DMS 273 treated with DMSO at 0.1 percent for 48 hours (cell line): Measurements from ENCODE around the gene COL25A1.
"Not testable (repeated sequence)": the region's sequence is repeated elsewhere in the genome, so short reads cannot be mapped to it uniquely, and the experiment has no call there.

Experiments used
- DNase-seq: peaks from one replicate; lab custom pipeline; 2025; lab: John Stamatoyannopoulos, UW

The COL25A1 gene

GRCh38 chr4:108903464-108904221, 398.8 kb downstream of the COL25A1 start:
- no peak for DNase-seq

GRCh38 chr4:108902769-108903168, 399.7 kb downstream of the COL25A1 start:
- no peak for DNase-seq

GRCh38 chr4:108901291-108901690, 401.2 kb downstream of the COL25A1 start:
- DNase-seq: no peak

- DNase-seq: no peak
Measured at GRCh38 chr4:108900018-108900580, 402.4 kb downstream of the COL25A1 start.

GRCh38 chr4:108893468-108893867, 409.0 kb downstream of the COL25A1 start:
- DNase-seq: no peak

GRCh38 chr4:108891896-108892590, 410.4 kb downstream of the COL25A1 start:
- no peak for DNase-seq

GRCh38 chr4:108890484-108890881, 412.0 kb downstream of the COL25A1 start:
- no peak for DNase-seq

- no peak for DNase-seq
Measured at GRCh38 chr4:108889696-108890483, 412.6 kb downstream of the COL25A1 start.

GRCh38 chr4:108888769-108889168, 413.7 kb downstream of the COL25A1 start:
- DNase-seq: no peak

- DNase-seq: no peak
Measured at GRCh38 chr4:108887034-108887433, 415.4 kb downstream of the COL25A1 start.

GRCh38 chr4:108885211-108885610, 417.2 kb downstream of the COL25A1 start:
- DNase-seq: no peak

GRCh38 chr4:108884596-108884995, 417.9 kb downstream of the COL25A1 start:
- no peak for DNase-seq

- no peak for DNase-seq
Measured at GRCh38 chr4:108881986-108882385, 420.5 kb downstream of the COL25A1 start.

GRCh38 chr4:108881190-108881589, 421.3 kb downstream of the COL25A1 start:
- no peak for DNase-seq

- DNase-seq: no peak
Measured at GRCh38 chr4:108878806-108879205, 423.7 kb downstream of the COL25A1 start.

- no peak for DNase-seq
Measured at GRCh38 chr4:108877821-108878220, 424.6 kb downstream of the COL25A1 start.

- no peak for DNase-seq
Measured at GRCh38 chr4:108874806-108875205, 427.7 kb downstream of the COL25A1 start.

GRCh38 chr4:108869970-108870369, 432.5 kb downstream of the COL25A1 start:
- not testable (repeated sequence) for DNase-seq

- DNase-seq: no peak
Measured at GRCh38 chr4:108868606-108869227, 433.7 kb downstream of the COL25A1 start.

GRCh38 chr4:108867476-108867875, 435.0 kb downstream of the COL25A1 start:
- DNase-seq: no peak

GRCh38 chr4:108861334-108861733, 441.1 kb downstream of the COL25A1 start:
- no peak for DNase-seq

- no peak for DNase-seq
Measured at GRCh38 chr4:108854786-108855185, 447.7 kb downstream of the COL25A1 start.
